ENCODE measurements around the gene THAP2. TPM values are rescaled to one million over a fixed set of nuclear protein-coding genes. Genes with fewer than 3 reads are reported as not detected.

Gene THAP2
- total RNA-seq, 1 donor: 3.3 TPM

- Histone ChIP-seq H3K27me3 (ENCODE audit: insufficient read depth, low read length) (no peaks in the 10 kb centered on the region), H4K20me1 (ENCODE audit: insufficient read depth, low read length) (peaks cover 28% of the 10 kb centered on the region), H3K9me3 (ENCODE audit: low read depth, low read length) (no peaks in the 10 kb centered on the region), H3K27ac (ENCODE audit: low read depth, low read length) (no peak overlapping the region), H3K4me3 (ENCODE audit: insufficient read depth, low read length) (no peak overlapping the region), H3K79me2 (ENCODE audit: insufficient read depth, low read length) (peaks cover 63% of the 10 kb centered on the region), H3K4me2 (ENCODE audit: insufficient read depth, low read length) (no peak overlapping the region), H3K36me3 (ENCODE audit: insufficient read depth, low read length) (peaks cover 84% of the 10 kb centered on the region), H2AFZ (ENCODE audit: low read length) (no peak overlapping the region), H3K4me1 (ENCODE audit: insufficient read depth, low read length) (no peaks in the 10 kb centered on the region)
- no peak for DNase-seq (ENCODE audit: insufficient read length, low spot score, missing footprints)
- no peak for TF ChIP-seq CTCF (IDR thresholded peaks at IDR 0.05; ENCODE audit: extremely low read depth, low read depth, low read length)
Observed at GRCh38 chr12:71645268-71645667, 18.8 kb upstream of the THAP2 start.

GRCh38 chr12:71646512-71646911 lies 17.6 kb upstream of the THAP2 start:
- Histone ChIP-seq H3K27me3 (ENCODE audit: insufficient read depth, low read length) (no peaks in the 10 kb centered on the region), H3K4me2 (ENCODE audit: insufficient read depth, low read length) (no peak overlapping the region), H3K79me2 (ENCODE audit: insufficient read depth, low read length) (peaks cover 67% of the 10 kb centered on the region), H2AFZ (ENCODE audit: low read length) (no peak overlapping the region), H3K27ac (ENCODE audit: low read depth, low read length) (peak overlapping the region; percentile 15), H3K36me3 (ENCODE audit: insufficient read depth, low read length) (peaks cover 79% of the 10 kb centered on the region), H4K20me1 (ENCODE audit: insufficient read depth, low read length) (peaks cover 35% of the 10 kb centered on the region), H3K9me3 (ENCODE audit: low read depth, low read length) (no peaks in the 10 kb centered on the region), H3K4me1 (ENCODE audit: insufficient read depth, low read length) (no peaks in the 10 kb centered on the region), H3K4me3 (ENCODE audit: insufficient read depth, low read length) (no peak overlapping the region)
- no peak for TF ChIP-seq CTCF (IDR thresholded peaks at IDR 0.05; ENCODE audit: extremely low read depth, low read depth, low read length)
- no peak for DNase-seq (ENCODE audit: insufficient read length, low spot score, missing footprints)

- no peaks in the 10 kb centered on the region for H3K4me1 ChIP-seq (ENCODE audit: insufficient read depth, low read length)
- no peak overlapping the region for H3K4me2 ChIP-seq (ENCODE audit: insufficient read depth, low read length)
- H3K27me3 ChIP-seq (ENCODE audit: insufficient read depth, low read length): no peaks in the 10 kb centered on the region
- no peak overlapping the region for H3K27ac ChIP-seq (ENCODE audit: low read depth, low read length)
- no peak for TF ChIP-seq CTCF (IDR thresholded peaks at IDR 0.05; ENCODE audit: extremely low read depth, low read depth, low read length)
- peaks cover 83% of the 10 kb centered on the region for H3K79me2 ChIP-seq (ENCODE audit: insufficient read depth, low read length)
- DNase-seq (ENCODE audit: insufficient read length, low spot score, missing footprints): no peak
- H3K9me3 ChIP-seq (ENCODE audit: low read depth, low read length): peaks cover 2% of the 10 kb centered on the region
- peaks cover 78% of the 10 kb centered on the region for H3K36me3 ChIP-seq (ENCODE audit: insufficient read depth, low read length)
- H2AFZ ChIP-seq (ENCODE audit: low read length): no peak overlapping the region
- H4K20me1 ChIP-seq (ENCODE audit: insufficient read depth, low read length): peaks cover 43% of the 10 kb centered on the region
- H3K4me3 ChIP-seq (ENCODE audit: insufficient read depth, low read length): no peak overlapping the region
Observed at GRCh38 chr12:71648537-71648936, 15.6 kb upstream of the THAP2 start.

GRCh38 chr12:71649401-71649800 lies 14.7 kb upstream of the THAP2 start:
- Histone ChIP-seq H3K4me1 (ENCODE audit: insufficient read depth, low read length) (no peaks in the 10 kb centered on the region), H3K4me2 (ENCODE audit: insufficient read depth, low read length) (no peak overlapping the region), H3K27me3 (ENCODE audit: insufficient read depth, low read length) (no peaks in the 10 kb centered on the region), H3K27ac (ENCODE audit: low read depth, low read length) (no peak overlapping the region), H2AFZ (ENCODE audit: low read length) (no peak overlapping the region), H3K79me2 (ENCODE audit: insufficient read depth, low read length) (peaks cover 89% of the 10 kb centered on the region), H3K9me3 (ENCODE audit: low read depth, low read length) (peaks cover 2% of the 10 kb centered on the region), H4K20me1 (ENCODE audit: insufficient read depth, low read length) (peaks cover 51% of the 10 kb centered on the region), H3K36me3 (ENCODE audit: insufficient read depth, low read length) (peaks cover 78% of the 10 kb centered on the region), H3K4me3 (ENCODE audit: insufficient read depth, low read length) (no peak overlapping the region)
- no peak for TF ChIP-seq CTCF (IDR thresholded peaks at IDR 0.05; ENCODE audit: extremely low read depth, low read depth, low read length)
- no peak for DNase-seq (ENCODE audit: insufficient read length, low spot score, missing footprints)

All from osteoblast (primary cell).